Measurements from ENCODE around the gene TMIGD1. TPM values are rescaled to one million over a fixed set of nuclear protein-coding genes. Genes with fewer than 3 reads are reported as not detected.
A peak's percentile ranks its signal among the peaks of the same experiment; 100 is the strongest.
"Not testable (repeated sequence)": the region's sequence is repeated elsewhere in the genome, so short reads cannot be mapped to it uniquely, and the experiment has no call there.

The TMIGD1 gene
- total RNA-seq, 2 donors from 2014 or later: not detected

GRCh38 chr17:30344283-30345088 lies 10.6 kb upstream of the TMIGD1 start:
- H3K4me1 ChIP-seq (ENCODE audit: control insufficient read depth in 1 of 2, low read depth in 2 of 2): peaks cover 4 to 14% of the 10 kb centered on the region in 2 donors
- H3K36me3 ChIP-seq: no peaks in the 10 kb centered on the region
- no peaks in the 10 kb centered on the region for H3K27me3 ChIP-seq (replicated peaks; ENCODE audit: insufficient read depth)
- no peak for TF ChIP-seq CTCF (IDR thresholded peaks at IDR 0.05)
- DNase-seq (ENCODE audit: low spot score): no peak
- no peak overlapping the region for H3K4me3 ChIP-seq
- ATAC-seq (ENCODE audit: insufficient number of reproducible peaks, low FRiP score, low read depth): no peak
- H3K27ac ChIP-seq: peak overlapping the region; percentile 12 to 36
- H3K9me3 ChIP-seq: no peaks in the 10 kb centered on the region

GRCh38 chr17:30343796-30344195 lies 9.9 kb upstream of the TMIGD1 start:
- ATAC-seq (ENCODE audit: insufficient number of reproducible peaks, low FRiP score, low read depth) (no peak), DNase-seq (ENCODE audit: low spot score) (no peak)
- H3K9me3 ChIP-seq: no peaks in the 10 kb centered on the region
- no peaks in the 10 kb centered on the region for H3K36me3 ChIP-seq
- H3K4me1 ChIP-seq (ENCODE audit: control insufficient read depth in 1 of 2, low read depth in 2 of 2): peaks cover 4 to 14% of the 10 kb centered on the region in 2 donors
- H3K4me3 ChIP-seq: no peak overlapping the region
- no peaks in the 10 kb centered on the region for H3K27me3 ChIP-seq (replicated peaks; ENCODE audit: insufficient read depth)
- H3K27ac ChIP-seq: peak overlapping the region; percentile 12 to 36
- TF ChIP-seq CTCF (IDR thresholded peaks at IDR 0.05): no peak

GRCh38 chr17:30343244-30343643 lies 9.4 kb upstream of the TMIGD1 start:
- not testable (repeated sequence) for H3K36me3 ChIP-seq; H3K4me3 ChIP-seq; H3K9me3 ChIP-seq; H3K27me3 ChIP-seq (replicated peaks; ENCODE audit: insufficient read depth); H3K27ac ChIP-seq; ATAC-seq (ENCODE audit: insufficient number of reproducible peaks, low FRiP score, low read depth); DNase-seq (ENCODE audit: low spot score)
- peaks cover 4 to 14% of the 10 kb centered on the region in 2 donors for H3K4me1 ChIP-seq (ENCODE audit: control insufficient read depth in 1 of 2, low read depth in 2 of 2)

GRCh38 chr17:30341703-30342249 lies 7.9 kb upstream of the TMIGD1 start:
- ATAC-seq (ENCODE audit: insufficient number of reproducible peaks, low FRiP score, low read depth): no peak
- peaks cover 4 to 14% of the 10 kb centered on the region in 2 donors for H3K4me1 ChIP-seq (ENCODE audit: control insufficient read depth in 1 of 2, low read depth in 2 of 2)
- no peak for TF ChIP-seq CTCF (IDR thresholded peaks at IDR 0.05)
- no peak overlapping the region for H3K27ac ChIP-seq
- DNase-seq (ENCODE audit: low spot score): no peak
- H3K36me3 ChIP-seq: no peaks in the 10 kb centered on the region
- H3K4me3 ChIP-seq: no peak overlapping the region
- H3K27me3 ChIP-seq (replicated peaks; ENCODE audit: insufficient read depth): no peaks in the 10 kb centered on the region
- no peaks in the 10 kb centered on the region for H3K9me3 ChIP-seq

GRCh38 chr17:30340801-30341356 lies 7.0 kb upstream of the TMIGD1 start:
- no peaks in the 10 kb centered on the region for H3K9me3 ChIP-seq
- peaks cover 4 to 14% of the 10 kb centered on the region in 2 donors for H3K4me1 ChIP-seq (ENCODE audit: control insufficient read depth in 1 of 2, low read depth in 2 of 2)
- H3K27ac ChIP-seq: peak overlapping the region in 1 of 2 donors; percentile 26
- ATAC-seq (ENCODE audit: insufficient number of reproducible peaks, low FRiP score, low read depth) (no peak), DNase-seq (ENCODE audit: low spot score) (no peak)
- no peak overlapping the region for H3K4me3 ChIP-seq
- no peaks in the 10 kb centered on the region for H3K27me3 ChIP-seq (replicated peaks; ENCODE audit: insufficient read depth)
- no peak for TF ChIP-seq CTCF (IDR thresholded peaks at IDR 0.05)
- H3K36me3 ChIP-seq: no peaks in the 10 kb centered on the region

All from thoracic aorta (tissue), 2 donors.